Measurements from ENCODE around the gene LYPD6B. TPM values are rescaled to one million over a fixed set of nuclear protein-coding genes. Genes with fewer than 3 reads are reported as not detected.

LYPD6B gene
- total and polyA plus RNA-seq, 2 donors: 0.24 to 1.4 TPM

- H3K27ac ChIP-seq (ENCODE audit: low read depth in 1 of 2, low read length in 1 of 2): no peak overlapping the region
- WGBS: 87% methylated on average over 3 of the region's 3 CpGs
- no peaks in the 10 kb centered on the region for H3K4me1 ChIP-seq (ENCODE audit: control insufficient read depth in 2 of 2, insufficient read depth in 2 of 2, low read length in 2 of 2)
Observed at GRCh38 chr2:149062531-149062930, 24.0 kb downstream of the LYPD6B start.

GRCh38 chr2:149063177-149063576 is 24.7 kb downstream of the LYPD6B start:
- 91% methylated on average over 4 of the region's 4 CpGs for WGBS

More at GRCh38 chr2:149062531-149062930, 24.0 kb downstream of the LYPD6B start:
- no peak for DNase-seq (ENCODE audit: low read depth in 6 of 9, low spot score in 9 of 9)
- Histone ChIP-seq H3K4me3 (ENCODE audit: low read length in 2 of 2) (no peak overlapping the region), H3K27me3 (ENCODE audit: control insufficient read depth in 2 of 2, insufficient read depth in 1 of 2, low read length in 1 of 2) (no peaks in the 10 kb centered on the region), H3K9me3 (ENCODE audit: control insufficient read depth in 2 of 2, insufficient read depth in 1 of 2, low read length in 1 of 2) (no peaks in the 10 kb centered on the region), H3K36me3 (ENCODE audit: control insufficient read depth in 2 of 2, insufficient read depth in 2 of 2, low read length in 1 of 2) (no peaks in the 10 kb centered on the region)

GRCh38 chr2:149064365-149064841 is 25.9 kb downstream of the LYPD6B start:
- no peaks in the 10 kb centered on the region for H3K9me3 ChIP-seq (ENCODE audit: control insufficient read depth in 2 of 2, insufficient read depth in 1 of 2, low read length in 1 of 2)
- DNase-seq (ENCODE audit: low read depth in 6 of 9, low spot score in 9 of 9): no peak
- no peak overlapping the region for H3K27ac ChIP-seq (ENCODE audit: low read depth in 1 of 2, low read length in 1 of 2)
- no peaks in the 10 kb centered on the region for H3K36me3 ChIP-seq (ENCODE audit: control insufficient read depth in 2 of 2, insufficient read depth in 2 of 2, low read length in 1 of 2)
- no peaks in the 10 kb centered on the region for H3K27me3 ChIP-seq (ENCODE audit: control insufficient read depth in 2 of 2, insufficient read depth in 1 of 2, low read length in 1 of 2)
- WGBS: 91% methylated on average over 3 of the region's 3 CpGs
- H3K4me1 ChIP-seq (ENCODE audit: control insufficient read depth in 2 of 2, insufficient read depth in 2 of 2, low read length in 2 of 2): no peaks in the 10 kb centered on the region
- no peak overlapping the region for H3K4me3 ChIP-seq (ENCODE audit: low read length in 2 of 2)

More at GRCh38 chr2:149063177-149063576, 24.7 kb downstream of the LYPD6B start:
- no peak overlapping the region for H3K4me3 ChIP-seq (ENCODE audit: low read length in 2 of 2)
- H3K4me1 ChIP-seq (ENCODE audit: control insufficient read depth in 2 of 2, insufficient read depth in 2 of 2, low read length in 2 of 2): no peaks in the 10 kb centered on the region
- no peak overlapping the region for H3K27ac ChIP-seq (ENCODE audit: low read depth in 1 of 2, low read length in 1 of 2)
- no peaks in the 10 kb centered on the region for H3K36me3 ChIP-seq (ENCODE audit: control insufficient read depth in 2 of 2, insufficient read depth in 2 of 2, low read length in 1 of 2)
- H3K27me3 ChIP-seq (ENCODE audit: control insufficient read depth in 2 of 2, insufficient read depth in 1 of 2, low read length in 1 of 2): no peaks in the 10 kb centered on the region
- H3K9me3 ChIP-seq (ENCODE audit: control insufficient read depth in 2 of 2, insufficient read depth in 1 of 2, low read length in 1 of 2): no peaks in the 10 kb centered on the region
- DNase-seq (ENCODE audit: low read depth in 6 of 9, low spot score in 9 of 9): no peak

- H3K27ac ChIP-seq (ENCODE audit: low read depth in 1 of 2, low read length in 1 of 2): no peak overlapping the region
- no peaks in the 10 kb centered on the region for H3K4me1 ChIP-seq (ENCODE audit: control insufficient read depth in 2 of 2, insufficient read depth in 2 of 2, low read length in 2 of 2)
- H3K9me3 ChIP-seq (ENCODE audit: control insufficient read depth in 2 of 2, insufficient read depth in 1 of 2, low read length in 1 of 2): no peaks in the 10 kb centered on the region
- no peak for DNase-seq (ENCODE audit: low read depth in 6 of 9, low spot score in 9 of 9)
- no peak overlapping the region for H3K4me3 ChIP-seq (ENCODE audit: low read length in 2 of 2)
- H3K27me3 ChIP-seq (ENCODE audit: control insufficient read depth in 2 of 2, insufficient read depth in 1 of 2, low read length in 1 of 2): no peaks in the 10 kb centered on the region
- 92% methylated on average over 5 of the region's 5 CpGs for WGBS
- no peaks in the 10 kb centered on the region for H3K36me3 ChIP-seq (ENCODE audit: control insufficient read depth in 2 of 2, insufficient read depth in 2 of 2, low read length in 1 of 2)
Observed at GRCh38 chr2:149064856-149065630, 26.5 kb downstream of the LYPD6B start.

- no peak for DNase-seq (ENCODE audit: low read depth in 6 of 9, low spot score in 9 of 9)
- H3K27me3 ChIP-seq (ENCODE audit: control insufficient read depth in 2 of 2, insufficient read depth in 1 of 2, low read length in 1 of 2): no peaks in the 10 kb centered on the region
- no peaks in the 10 kb centered on the region for H3K36me3 ChIP-seq (ENCODE audit: control insufficient read depth in 2 of 2, insufficient read depth in 2 of 2, low read length in 1 of 2)
- no peaks in the 10 kb centered on the region for H3K9me3 ChIP-seq (ENCODE audit: control insufficient read depth in 2 of 2, insufficient read depth in 1 of 2, low read length in 1 of 2)
- 91% methylated on average over 6 of the region's 6 CpGs for WGBS
- H3K4me1 ChIP-seq (ENCODE audit: control insufficient read depth in 2 of 2, insufficient read depth in 2 of 2, low read length in 2 of 2): no peaks in the 10 kb centered on the region
- no peak overlapping the region for H3K27ac ChIP-seq (ENCODE audit: low read depth in 1 of 2, low read length in 1 of 2)
- H3K4me3 ChIP-seq (ENCODE audit: low read length in 2 of 2): no peak overlapping the region
Observed at GRCh38 chr2:149068225-149068995, 29.9 kb downstream of the LYPD6B start.

GRCh38 chr2:149068996-149069888 is 30.7 kb downstream of the LYPD6B start:
- Histone ChIP-seq H3K4me3 (ENCODE audit: low read length in 2 of 2) (no peak overlapping the region), H3K27ac (ENCODE audit: low read depth in 1 of 2, low read length in 1 of 2) (no peak overlapping the region), H3K36me3 (ENCODE audit: control insufficient read depth in 2 of 2, insufficient read depth in 2 of 2, low read length in 1 of 2) (no peaks in the 10 kb centered on the region), H3K27me3 (ENCODE audit: control insufficient read depth in 2 of 2, insufficient read depth in 1 of 2, low read length in 1 of 2) (no peaks in the 10 kb centered on the region), H3K4me1 (ENCODE audit: control insufficient read depth in 2 of 2, insufficient read depth in 2 of 2, low read length in 2 of 2) (no peaks in the 10 kb centered on the region), H3K9me3 (ENCODE audit: control insufficient read depth in 2 of 2, insufficient read depth in 1 of 2, low read length in 1 of 2) (no peaks in the 10 kb centered on the region)
- DNase-seq (ENCODE audit: low read depth in 6 of 9, low spot score in 9 of 9): peak in 1 of 9 donors; percentile 9
- 11% methylated on average over 5 of the region's 5 CpGs for WGBS

- H3K36me3 ChIP-seq (ENCODE audit: control insufficient read depth in 2 of 2, insufficient read depth in 2 of 2, low read length in 1 of 2): no peaks in the 10 kb centered on the region
- no peaks in the 10 kb centered on the region for H3K27me3 ChIP-seq (ENCODE audit: control insufficient read depth in 2 of 2, insufficient read depth in 1 of 2, low read length in 1 of 2)
- no peak for DNase-seq (ENCODE audit: low read depth in 6 of 9, low spot score in 9 of 9)
- no peaks in the 10 kb centered on the region for H3K4me1 ChIP-seq (ENCODE audit: control insufficient read depth in 2 of 2, insufficient read depth in 2 of 2, low read length in 2 of 2)
- no peak overlapping the region for H3K4me3 ChIP-seq (ENCODE audit: low read length in 2 of 2)
- H3K9me3 ChIP-seq (ENCODE audit: control insufficient read depth in 2 of 2, insufficient read depth in 1 of 2, low read length in 1 of 2): no peaks in the 10 kb centered on the region
- WGBS: 83% methylated on average over 9 of the region's 9 CpGs
- no peak overlapping the region for H3K27ac ChIP-seq (ENCODE audit: low read depth in 1 of 2, low read length in 1 of 2)
Observed at GRCh38 chr2:149070681-149071320, 32.3 kb downstream of the LYPD6B start.

GRCh38 chr2:149075105-149075504 is 36.6 kb downstream of the LYPD6B start:
- H3K36me3 ChIP-seq (ENCODE audit: control insufficient read depth in 2 of 2, insufficient read depth in 2 of 2, low read length in 1 of 2): no peaks in the 10 kb centered on the region
- H3K27me3 ChIP-seq (ENCODE audit: control insufficient read depth in 2 of 2, insufficient read depth in 1 of 2, low read length in 1 of 2): no peaks in the 10 kb centered on the region
- H3K27ac ChIP-seq (ENCODE audit: low read depth in 1 of 2, low read length in 1 of 2): no peak overlapping the region
- WGBS: 93% methylated on average over 2 of the region's 2 CpGs
- H3K9me3 ChIP-seq (ENCODE audit: control insufficient read depth in 2 of 2, insufficient read depth in 1 of 2, low read length in 1 of 2): no peaks in the 10 kb centered on the region
- no peak for DNase-seq (ENCODE audit: low read depth in 6 of 9, low spot score in 9 of 9)
- no peaks in the 10 kb centered on the region for H3K4me1 ChIP-seq (ENCODE audit: control insufficient read depth in 2 of 2, insufficient read depth in 2 of 2, low read length in 2 of 2)
- H3K4me3 ChIP-seq (ENCODE audit: low read length in 2 of 2): no peak overlapping the region
